Breast epithelium (tissue), 3 donors: ENCODE measurements around the gene DIS3L2.

Experiments used
- POLR2A ChIP-seq: fragments of 450-650 bp; IDR thresholded peaks from one replicate; pipeline ENCODE4 v1.6.1; 2016; ENCODE audit warnings: antibody characterized with exemption, mild to moderate bottlenecking, moderate library complexity
- TF ChIP-seq, protein P1 (sequence below), 3 donors: fragments of 450-650 bp; IDR thresholded peaks; one replicate each; pipeline ENCODE4 v1.5.1; 2016 to 2017; ENCODE audit warnings: antibody characterized with exemption in 3 of 3, mild to moderate bottlenecking in 3 of 3, moderate library complexity in 3 of 3

DNA sequence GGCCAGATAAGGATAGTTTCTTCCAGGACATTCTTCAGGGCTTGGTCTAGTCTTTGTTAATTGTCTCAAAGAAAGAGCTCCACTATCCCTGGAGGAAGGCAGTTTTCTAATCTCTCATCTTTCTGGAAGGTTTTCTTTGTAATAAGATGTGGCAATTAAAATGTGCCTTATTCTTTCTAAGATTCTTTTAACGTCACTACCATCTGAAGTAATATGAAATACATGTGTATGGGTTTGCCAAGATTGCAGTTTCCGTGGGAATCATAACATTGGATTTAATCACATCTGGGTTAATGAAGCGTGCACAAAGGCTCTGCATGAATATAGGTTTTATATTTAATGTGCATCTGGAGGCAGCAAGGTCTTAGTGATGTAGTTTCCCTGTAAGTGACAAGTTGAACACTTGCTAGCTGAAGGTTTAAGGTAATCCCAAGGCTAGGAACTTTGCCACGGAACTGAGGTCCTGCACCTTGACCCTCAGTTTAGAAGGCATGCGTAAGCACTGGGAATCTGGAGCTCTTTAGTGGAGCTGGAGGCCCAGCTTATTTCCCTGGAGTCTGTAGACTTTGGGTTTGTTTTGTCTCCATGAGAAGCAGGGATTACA, 25.7 kb downstream of the DIS3L2 start:
- TF ChIP-seq, protein P1, sequence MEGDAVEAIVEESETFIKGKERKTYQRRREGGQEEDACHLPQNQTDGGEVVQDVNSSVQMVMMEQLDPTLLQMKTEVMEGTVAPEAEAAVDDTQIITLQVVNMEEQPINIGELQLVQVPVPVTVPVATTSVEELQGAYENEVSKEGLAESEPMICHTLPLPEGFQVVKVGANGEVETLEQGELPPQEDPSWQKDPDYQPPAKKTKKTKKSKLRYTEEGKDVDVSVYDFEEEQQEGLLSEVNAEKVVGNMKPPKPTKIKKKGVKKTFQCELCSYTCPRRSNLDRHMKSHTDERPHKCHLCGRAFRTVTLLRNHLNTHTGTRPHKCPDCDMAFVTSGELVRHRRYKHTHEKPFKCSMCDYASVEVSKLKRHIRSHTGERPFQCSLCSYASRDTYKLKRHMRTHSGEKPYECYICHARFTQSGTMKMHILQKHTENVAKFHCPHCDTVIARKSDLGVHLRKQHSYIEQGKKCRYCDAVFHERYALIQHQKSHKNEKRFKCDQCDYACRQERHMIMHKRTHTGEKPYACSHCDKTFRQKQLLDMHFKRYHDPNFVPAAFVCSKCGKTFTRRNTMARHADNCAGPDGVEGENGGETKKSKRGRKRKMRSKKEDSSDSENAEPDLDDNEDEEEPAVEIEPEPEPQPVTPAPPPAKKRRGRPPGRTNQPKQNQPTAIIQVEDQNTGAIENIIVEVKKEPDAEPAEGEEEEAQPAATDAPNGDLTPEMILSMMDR (IDR thresholded peaks at IDR 0.05): no peak
- no peak for TF ChIP-seq POLR2A
